ENCODE data around the gene AGBL4.

DNA sequence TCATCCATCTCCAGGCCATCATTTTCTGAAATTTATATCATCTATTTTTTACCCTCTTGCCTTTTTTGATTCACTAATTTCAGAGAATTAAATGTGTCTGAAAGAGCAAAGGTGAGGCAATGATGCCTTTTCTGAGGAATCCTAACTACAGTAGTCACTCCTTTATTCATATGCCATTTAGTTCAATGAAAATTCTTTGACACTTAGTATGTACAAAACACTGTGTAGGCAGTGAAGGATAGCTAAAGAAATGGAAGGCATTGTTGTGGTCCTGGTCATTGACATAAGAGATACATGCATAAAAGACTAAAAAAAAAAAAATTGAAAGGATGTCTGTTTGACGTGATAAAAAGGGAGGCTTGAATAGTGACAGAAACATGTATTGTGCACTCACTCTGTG, 1075.2 kb downstream of the AGBL4 start:
- TF ChIP-seq, protein P1, sequence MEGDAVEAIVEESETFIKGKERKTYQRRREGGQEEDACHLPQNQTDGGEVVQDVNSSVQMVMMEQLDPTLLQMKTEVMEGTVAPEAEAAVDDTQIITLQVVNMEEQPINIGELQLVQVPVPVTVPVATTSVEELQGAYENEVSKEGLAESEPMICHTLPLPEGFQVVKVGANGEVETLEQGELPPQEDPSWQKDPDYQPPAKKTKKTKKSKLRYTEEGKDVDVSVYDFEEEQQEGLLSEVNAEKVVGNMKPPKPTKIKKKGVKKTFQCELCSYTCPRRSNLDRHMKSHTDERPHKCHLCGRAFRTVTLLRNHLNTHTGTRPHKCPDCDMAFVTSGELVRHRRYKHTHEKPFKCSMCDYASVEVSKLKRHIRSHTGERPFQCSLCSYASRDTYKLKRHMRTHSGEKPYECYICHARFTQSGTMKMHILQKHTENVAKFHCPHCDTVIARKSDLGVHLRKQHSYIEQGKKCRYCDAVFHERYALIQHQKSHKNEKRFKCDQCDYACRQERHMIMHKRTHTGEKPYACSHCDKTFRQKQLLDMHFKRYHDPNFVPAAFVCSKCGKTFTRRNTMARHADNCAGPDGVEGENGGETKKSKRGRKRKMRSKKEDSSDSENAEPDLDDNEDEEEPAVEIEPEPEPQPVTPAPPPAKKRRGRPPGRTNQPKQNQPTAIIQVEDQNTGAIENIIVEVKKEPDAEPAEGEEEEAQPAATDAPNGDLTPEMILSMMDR (IDR thresholded peaks at IDR 0.05; ENCODE audit: low read length) = no peak
- no peak for TF ChIP-seq EZH2 (IDR thresholded peaks at IDR 0.05; ENCODE audit: borderline replicate concordance, low read length)

All from OCI-LY1 (cell line).